Activated T-helper 1 cell treated with Interleukin-2 at 50 U/mL for 16 hours (primary cell): ENCODE measurements around the gene ERGIC1.
"Not testable (repeated sequence)": the region's sequence is repeated elsewhere in the genome, so short reads cannot be mapped to it uniquely, and the experiment has no call there.

Source experiments
- DNase-seq: peaks from one replicate; pipeline ENCODE4 v3.0.0-alpha.2; 2020; ENCODE audit warnings: low read depth

ERGIC1 gene

GRCh38 chr5:172847584-172847983 is 13.5 kb downstream of the ERGIC1 start:
- DNase-seq = not testable (repeated sequence)

GRCh38 chr5:172848419-172848818 is 14.4 kb downstream of the ERGIC1 start:
- no peak for DNase-seq

- DNase-seq = no peak
Observed at GRCh38 chr5:172849606-172850453, 15.8 kb downstream of the ERGIC1 start.

GRCh38 chr5:172850454-172850797 is 16.4 kb downstream of the ERGIC1 start:
- no peak for DNase-seq

GRCh38 chr5:172851254-172851653 is 17.2 kb downstream of the ERGIC1 start:
- not testable (repeated sequence) for DNase-seq

GRCh38 chr5:172852490-172853354 is 18.7 kb downstream of the ERGIC1 start:
- DNase-seq = no peak

GRCh38 chr5:172853355-172853975 is 19.4 kb downstream of the ERGIC1 start:
- DNase-seq = no peak

- DNase-seq = no peak
Observed at GRCh38 chr5:172854451-172854871, 20.4 kb downstream of the ERGIC1 start.

- no peak for DNase-seq
Observed at GRCh38 chr5:172854971-172855370, 20.9 kb downstream of the ERGIC1 start.

- DNase-seq = no peak
Observed at GRCh38 chr5:172855597-172856292, 21.7 kb downstream of the ERGIC1 start.

- no peak for DNase-seq
Observed at GRCh38 chr5:172856336-172856735, 22.3 kb downstream of the ERGIC1 start.

GRCh38 chr5:172857982-172858381 is 23.9 kb downstream of the ERGIC1 start:
- no peak for DNase-seq

- DNase-seq = no peak
Observed at GRCh38 chr5:172858511-172858989, 24.5 kb downstream of the ERGIC1 start.

GRCh38 chr5:172858990-172859811 is 25.1 kb downstream of the ERGIC1 start:
- no peak for DNase-seq

GRCh38 chr5:172859966-172860365 is 25.9 kb downstream of the ERGIC1 start:
- no peak for DNase-seq

GRCh38 chr5:172860520-172861443 is 26.7 kb downstream of the ERGIC1 start:
- no peak for DNase-seq

GRCh38 chr5:172861461-172861860 is 27.4 kb downstream of the ERGIC1 start:
- no peak for DNase-seq

- no peak for DNase-seq
Observed at GRCh38 chr5:172862165-172862801, 28.2 kb downstream of the ERGIC1 start.

- DNase-seq = not testable (repeated sequence)
Observed at GRCh38 chr5:172864171-172864570, 30.1 kb downstream of the ERGIC1 start.
